ENCODE results near the gene PPM1G. TPM values are rescaled to one million over a fixed set of nuclear protein-coding genes. Genes with fewer than 3 reads are reported as not detected.

PPM1G gene
- 62.2 and 146 TPM in 2 replicates for total RNA-seq (ENCODE audit: low replicate concordance)

GRCh38 chr2:27409321-27410073, at the start of gene PPM1G:
PPM1G (minus strand) TSS chr2:27409591; CDS start chr2:27409422, 169 bp downstream.
- no peak for TF ChIP-seq CTCF (IDR thresholded peaks at IDR 0.05; ENCODE audit: insufficient read depth, low read length)
- peak; percentile 85 for DNase-seq (ENCODE audit: low read depth)
- H3K4me3 ChIP-seq (ENCODE audit: low read depth, low read length): peak within 1 kb of the TSS; percentile 87

GRCh38 chr2:27453968-27454367, 44.6 kb upstream of the PPM1G start:
- no peak for TF ChIP-seq CTCF (IDR thresholded peaks at IDR 0.05; ENCODE audit: insufficient read depth, low read length)
- DNase-seq (ENCODE audit: low read depth): no peak
- H3K4me3 ChIP-seq (ENCODE audit: low read depth, low read length): no peak overlapping the region

- H3K4me3 ChIP-seq (ENCODE audit: low read depth, low read length): no peak overlapping the region
- no peak for DNase-seq (ENCODE audit: low read depth)
- TF ChIP-seq CTCF (IDR thresholded peaks at IDR 0.05; ENCODE audit: insufficient read depth, low read length): no peak
Measured at GRCh38 chr2:27451095-27451494, 41.7 kb upstream of the PPM1G start.

- H3K4me3 ChIP-seq (ENCODE audit: low read depth, low read length): no peak overlapping the region
- TF ChIP-seq CTCF (IDR thresholded peaks at IDR 0.05; ENCODE audit: insufficient read depth, low read length): no peak
- DNase-seq (ENCODE audit: low read depth): no peak
Measured at GRCh38 chr2:27448381-27448780, 39.0 kb upstream of the PPM1G start.

- no peak for DNase-seq (ENCODE audit: low read depth)
- no peak for TF ChIP-seq CTCF (IDR thresholded peaks at IDR 0.05; ENCODE audit: insufficient read depth, low read length)
Measured at GRCh38 chr2:27446057-27446456, 36.7 kb upstream of the PPM1G start.

GRCh38 chr2:27445615-27446014, 36.2 kb upstream of the PPM1G start:
- no peak for DNase-seq (ENCODE audit: low read depth)
- TF ChIP-seq CTCF (IDR thresholded peaks at IDR 0.05; ENCODE audit: insufficient read depth, low read length): no peak
- H3K4me3 ChIP-seq (ENCODE audit: low read depth, low read length): no peak overlapping the region

More at GRCh38 chr2:27446057-27446456, 36.7 kb upstream of the PPM1G start:
- H3K4me3 ChIP-seq (ENCODE audit: low read depth, low read length): no peak overlapping the region
